ENCODE data around the gene DENND1B. TPM values are rescaled to one million over a fixed set of nuclear protein-coding genes. Genes with fewer than 3 reads are reported as not detected.

Gene DENND1B
- total and polyA plus RNA-seq, 2 donors (not counting 1 experiment from before 2014, with no cell fraction given) = 4.3 to 25.4 TPM

GRCh38 chr1:197659171-197659570 lies 116.1 kb downstream of the DENND1B start:
- no peak for ATAC-seq (ENCODE audit: low read depth)

GRCh38 chr1:197649188-197649587 lies 126.1 kb downstream of the DENND1B start:
- no peak for TF ChIP-seq EZH2 (IDR thresholded peaks at IDR 0.05; ENCODE audit: borderline replicate concordance, insufficient read depth, low read depth, low read length, poor library complexity, severe bottlenecking)
- TF ChIP-seq, protein P1, sequence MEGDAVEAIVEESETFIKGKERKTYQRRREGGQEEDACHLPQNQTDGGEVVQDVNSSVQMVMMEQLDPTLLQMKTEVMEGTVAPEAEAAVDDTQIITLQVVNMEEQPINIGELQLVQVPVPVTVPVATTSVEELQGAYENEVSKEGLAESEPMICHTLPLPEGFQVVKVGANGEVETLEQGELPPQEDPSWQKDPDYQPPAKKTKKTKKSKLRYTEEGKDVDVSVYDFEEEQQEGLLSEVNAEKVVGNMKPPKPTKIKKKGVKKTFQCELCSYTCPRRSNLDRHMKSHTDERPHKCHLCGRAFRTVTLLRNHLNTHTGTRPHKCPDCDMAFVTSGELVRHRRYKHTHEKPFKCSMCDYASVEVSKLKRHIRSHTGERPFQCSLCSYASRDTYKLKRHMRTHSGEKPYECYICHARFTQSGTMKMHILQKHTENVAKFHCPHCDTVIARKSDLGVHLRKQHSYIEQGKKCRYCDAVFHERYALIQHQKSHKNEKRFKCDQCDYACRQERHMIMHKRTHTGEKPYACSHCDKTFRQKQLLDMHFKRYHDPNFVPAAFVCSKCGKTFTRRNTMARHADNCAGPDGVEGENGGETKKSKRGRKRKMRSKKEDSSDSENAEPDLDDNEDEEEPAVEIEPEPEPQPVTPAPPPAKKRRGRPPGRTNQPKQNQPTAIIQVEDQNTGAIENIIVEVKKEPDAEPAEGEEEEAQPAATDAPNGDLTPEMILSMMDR (IDR thresholded peaks at IDR 0.05) = no peak
- POLR2A ChIA-PET = no interaction called here
- H2AFZ ChIP-seq (ENCODE audit: insufficient read depth, low read depth, low read length, poor library complexity, severe bottlenecking) = no peak overlapping the region

More at GRCh38 chr1:197659171-197659570, 116.1 kb downstream of the DENND1B start:
- no CpG with 5 or more reads among the region's 3 CpGs for WGBS (ENCODE audit: insufficient coverage)
- Histone ChIP-seq H4K20me1 (ENCODE audit: control insufficient read depth, insufficient read depth, low read length, poor library complexity, severe bottlenecking) (no peaks in the 10 kb centered on the region), H3K4me3 (ENCODE audit: control extremely low read depth in 1 of 5, extremely low read depth in 1 of 5, insufficient read depth in 1 of 5, low read depth in 2 of 5, low read length in 4 of 5) (peak overlapping the region in 1 of 5 experiments; percentile 47), H3K4me1 (ENCODE audit: control insufficient read depth in 2 of 2, insufficient read depth in 2 of 2, low read length in 2 of 2) (peaks cover 0 to 3% of the 10 kb centered on the region in 2 donors), H3K9ac (ENCODE audit: low read length) (peak overlapping the region; percentile 36), H3K4me2 (replicated peaks; ENCODE audit: low read depth, low read length, poor library complexity, severe bottlenecking) (peak overlapping the region; percentile 65), H3K27me3 (replicated peaks in 1 of 4; ENCODE audit: control extremely low read depth in 1 of 4, control insufficient read depth in 3 of 4, insufficient read depth in 4 of 4, low read length in 3 of 4) (no peaks in the 10 kb centered on the region), H3K79me2 (ENCODE audit: control insufficient read depth, insufficient read depth, low read length) (no peaks in the 10 kb centered on the region), H2AFZ (ENCODE audit: insufficient read depth, low read depth, low read length, poor library complexity, severe bottlenecking) (no peak overlapping the region), H3K27ac (ENCODE audit: low read length in 2 of 2) (no peak overlapping the region), H3K36me3 (replicated peaks in 1 of 2; ENCODE audit: control extremely low read depth in 1 of 2, control insufficient read depth in 1 of 2, extremely low read depth in 1 of 2, insufficient read depth in 2 of 2, low read length in 1 of 2) (no peaks in the 10 kb centered on the region), H3K9me3 (ENCODE audit: control extremely low read depth in 1 of 3, control insufficient read depth in 2 of 3, insufficient read depth in 1 of 3, low read length in 2 of 3) (no peaks in the 10 kb centered on the region)
- Mint-ChIP-seq H3K9me3 (ENCODE audit: insufficient read depth) (no peaks in the 10 kb centered on the region), H3K4me3 (peak overlapping the region; percentile 50), H3K4me1 (peaks cover 9% of the 10 kb centered on the region), H3K27ac (no peak overlapping the region), H3K27me3 (no peaks in the 10 kb centered on the region)
- CTCF ChIA-PET = no interaction called here
- intact Hi-C loops (cut with micrococcal nuclease) = no loop called here
- no peak for TF ChIP-seq EZH2 (IDR thresholded peaks at IDR 0.05; ENCODE audit: borderline replicate concordance, insufficient read depth, low read depth, low read length, poor library complexity, severe bottlenecking)
- TF ChIP-seq, protein P1 (IDR thresholded peaks at IDR 0.05) = no peak
- peak; percentile 23 for DNase-seq
- POLR2A ChIA-PET = no interaction called here

More at GRCh38 chr1:197649188-197649587, 126.1 kb downstream of the DENND1B start:
- H3K4me1 ChIP-seq (ENCODE audit: control insufficient read depth in 2 of 2, insufficient read depth in 2 of 2, low read length in 2 of 2) = no peaks in the 10 kb centered on the region
- 95% methylated on average over 2 of the region's 2 CpGs for WGBS (ENCODE audit: insufficient coverage)
- intact Hi-C loops (cut with micrococcal nuclease) = no loop called here
- no peaks in the 10 kb centered on the region for H3K36me3 ChIP-seq (replicated peaks in 1 of 2; ENCODE audit: control extremely low read depth in 1 of 2, control insufficient read depth in 1 of 2, extremely low read depth in 1 of 2, insufficient read depth in 2 of 2, low read length in 1 of 2)
- H3K27ac ChIP-seq (ENCODE audit: low read length in 2 of 2) = no peak overlapping the region
- no peaks in the 10 kb centered on the region for H4K20me1 ChIP-seq (ENCODE audit: control insufficient read depth, insufficient read depth, low read length, poor library complexity, severe bottlenecking)
- no peak overlapping the region for H3K4me2 ChIP-seq (replicated peaks; ENCODE audit: low read depth, low read length, poor library complexity, severe bottlenecking)
- no peaks in the 10 kb centered on the region for H3K9me3 ChIP-seq (ENCODE audit: control extremely low read depth in 1 of 3, control insufficient read depth in 2 of 3, insufficient read depth in 1 of 3, low read length in 2 of 3)
- H3K4me3 ChIP-seq (ENCODE audit: control extremely low read depth in 1 of 5, extremely low read depth in 1 of 5, insufficient read depth in 1 of 5, low read depth in 2 of 5, low read length in 4 of 5) = no peak overlapping the region
- no peaks in the 10 kb centered on the region for H3K79me2 ChIP-seq (ENCODE audit: control insufficient read depth, insufficient read depth, low read length)
- Mint-ChIP-seq H3K27me3 (no peaks in the 10 kb centered on the region), H3K4me1 (no peaks in the 10 kb centered on the region), H3K27ac (no peak overlapping the region), H3K4me3 (no peak overlapping the region), H3K9me3 (ENCODE audit: insufficient read depth) (no peaks in the 10 kb centered on the region)
- H3K9ac ChIP-seq (ENCODE audit: low read length) = no peak overlapping the region
- DNase-seq (no peak), ATAC-seq (ENCODE audit: low read depth) (no peak)
- CTCF ChIA-PET = interaction anchor here (0.7 kb wide), 1 partner anchor 29 kb away, joined by 3 read pairs; no protein-coding TSS in a partner anchor
- no peaks in the 10 kb centered on the region for H3K27me3 ChIP-seq (replicated peaks in 1 of 4; ENCODE audit: control extremely low read depth in 1 of 4, control insufficient read depth in 3 of 4, insufficient read depth in 4 of 4, low read length in 3 of 4)
